ENCODE results near the gene LY9.
"Not testable (repeated sequence)": the region's sequence is repeated elsewhere in the genome, so short reads cannot be mapped to it uniquely, and the experiment has no call there.

Gene LY9

DNA sequence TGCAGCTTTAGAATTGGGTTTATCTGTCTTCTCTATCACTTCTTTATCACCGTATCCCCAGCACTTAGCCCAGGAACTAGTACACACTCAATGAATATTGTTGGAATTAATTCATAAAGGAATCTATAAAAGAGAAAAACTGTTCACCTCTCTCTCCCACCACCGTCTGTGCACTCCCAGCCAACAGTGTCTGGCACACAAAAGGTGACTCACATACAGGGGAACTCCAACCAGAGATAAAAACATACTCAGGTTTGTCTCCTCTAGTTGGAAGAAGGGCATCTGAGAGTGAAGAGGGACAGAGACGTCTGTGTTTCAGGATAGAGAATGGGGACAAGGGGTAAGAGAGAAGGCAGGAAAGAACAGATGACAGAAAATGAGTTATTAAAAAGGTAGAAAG is 79.0 kb downstream of the LY9 start:
- TF ChIP-seq, protein P1, sequence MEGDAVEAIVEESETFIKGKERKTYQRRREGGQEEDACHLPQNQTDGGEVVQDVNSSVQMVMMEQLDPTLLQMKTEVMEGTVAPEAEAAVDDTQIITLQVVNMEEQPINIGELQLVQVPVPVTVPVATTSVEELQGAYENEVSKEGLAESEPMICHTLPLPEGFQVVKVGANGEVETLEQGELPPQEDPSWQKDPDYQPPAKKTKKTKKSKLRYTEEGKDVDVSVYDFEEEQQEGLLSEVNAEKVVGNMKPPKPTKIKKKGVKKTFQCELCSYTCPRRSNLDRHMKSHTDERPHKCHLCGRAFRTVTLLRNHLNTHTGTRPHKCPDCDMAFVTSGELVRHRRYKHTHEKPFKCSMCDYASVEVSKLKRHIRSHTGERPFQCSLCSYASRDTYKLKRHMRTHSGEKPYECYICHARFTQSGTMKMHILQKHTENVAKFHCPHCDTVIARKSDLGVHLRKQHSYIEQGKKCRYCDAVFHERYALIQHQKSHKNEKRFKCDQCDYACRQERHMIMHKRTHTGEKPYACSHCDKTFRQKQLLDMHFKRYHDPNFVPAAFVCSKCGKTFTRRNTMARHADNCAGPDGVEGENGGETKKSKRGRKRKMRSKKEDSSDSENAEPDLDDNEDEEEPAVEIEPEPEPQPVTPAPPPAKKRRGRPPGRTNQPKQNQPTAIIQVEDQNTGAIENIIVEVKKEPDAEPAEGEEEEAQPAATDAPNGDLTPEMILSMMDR (conservative IDR thresholded peaks at IDR 0.05), result no peak

DNA sequence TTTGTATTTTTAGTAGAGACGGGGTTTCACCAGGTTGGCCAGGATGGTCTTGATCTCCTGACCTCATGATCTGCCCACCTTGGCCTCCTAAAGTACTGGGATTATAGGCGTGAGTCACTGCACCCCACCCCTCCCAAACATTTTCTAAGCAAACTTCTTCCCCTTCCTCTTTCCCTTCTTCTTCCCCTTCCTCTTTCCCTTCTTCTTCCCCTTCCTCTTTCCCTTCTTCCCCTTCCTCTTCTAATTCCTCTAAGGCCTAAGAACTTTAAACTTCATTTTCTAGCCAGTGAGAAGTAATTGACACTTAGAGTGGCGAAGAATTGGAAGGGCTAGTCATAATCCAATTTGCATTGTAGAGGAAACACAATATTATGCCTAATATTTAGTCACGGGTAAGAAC is 79.6 kb downstream of the LY9 start:
- not testable (repeated sequence) for H3K27ac ChIP-seq

More for the DNA sequence above, 79.0 kb downstream of the LY9 start:
- H3K27ac ChIP-seq, result no peak overlapping the region

- TF ChIP-seq, protein P1 (conservative IDR thresholded peaks at IDR 0.05), result no peak
Measured at GRCh38 chr1:160876311-160876710, 80.3 kb downstream of the LY9 start.

GRCh38 chr1:160877221-160877620 is 81.2 kb downstream of the LY9 start:
- TF ChIP-seq, protein P1 (conservative IDR thresholded peaks at IDR 0.05), result no peak
- no peak overlapping the region for H3K27ac ChIP-seq

More at GRCh38 chr1:160876311-160876710, 80.3 kb downstream of the LY9 start:
- H3K27ac ChIP-seq, result no peak overlapping the region

Data from VCaP (cell line).